ENCODE data around the gene CHAF1A. TPM values are rescaled to one million over a fixed set of nuclear protein-coding genes. Genes with fewer than 3 reads are reported as not detected.

CHAF1A gene
- total RNA-seq, 1 experiment from 2014 or later: 161 TPM

DNA sequence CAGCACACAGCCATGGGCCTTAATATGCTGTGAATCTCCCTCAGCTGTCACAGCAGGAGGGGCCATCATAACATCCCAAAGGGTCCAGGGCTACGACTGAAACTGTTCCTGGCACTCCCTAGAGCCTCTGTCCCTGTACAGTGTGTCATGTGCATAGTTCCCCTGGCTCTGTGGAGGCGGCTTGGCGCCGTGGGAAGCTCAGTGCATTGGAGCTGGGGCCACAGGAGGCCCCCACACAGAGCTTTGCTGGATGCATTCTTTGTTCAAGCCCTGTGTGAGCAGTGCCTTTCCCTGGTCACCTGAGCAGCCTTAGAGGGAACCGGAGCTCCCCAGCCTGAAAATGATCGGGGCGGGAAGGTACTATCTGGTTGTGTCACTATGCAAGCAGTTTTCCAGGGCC lies 33.8 kb downstream of the CHAF1A start:
- DNase-seq (ENCODE audit: low spot score) (no peak), ATAC-seq (no peak)
- ChIA-PET POLR2A (interaction anchor here (1.2 kb wide), 1 partner anchor 12 kb away, joined by 3 read pairs; no protein-coding TSS in a partner anchor), CTCF (no interaction called here)
- Mint-ChIP-seq H3K4me3 (no peak overlapping the region), H3K4me1 (no peaks in the 10 kb centered on the region), H3K27ac (no peak overlapping the region), H3K9me3 (no peaks in the 10 kb centered on the region), H3K27me3 (ENCODE audit: low read depth) (no peaks in the 10 kb centered on the region), H3K36me3 (peaks cover 85% of the 10 kb centered on the region)
- TF ChIP-seq ZNF396 (CRISPR knock-in tag; IDR thresholded peaks at IDR 0.05; ENCODE audit: borderline replicate concordance): no peak
- no peak for TF ChIP-seq CDX4 (CRISPR knock-in tag; IDR thresholded peaks at IDR 0.05; ENCODE audit: borderline replicate concordance)
- TF ChIP-seq ZBTB21 (CRISPR knock-in tag; IDR thresholded peaks at IDR 0.05; ENCODE audit: borderline replicate concordance): no peak
- TF ChIP-seq OVOL2 (CRISPR knock-in tag; IDR thresholded peaks at IDR 0.05; ENCODE audit: borderline replicate concordance): no peak
- TF ChIP-seq, protein P1, sequence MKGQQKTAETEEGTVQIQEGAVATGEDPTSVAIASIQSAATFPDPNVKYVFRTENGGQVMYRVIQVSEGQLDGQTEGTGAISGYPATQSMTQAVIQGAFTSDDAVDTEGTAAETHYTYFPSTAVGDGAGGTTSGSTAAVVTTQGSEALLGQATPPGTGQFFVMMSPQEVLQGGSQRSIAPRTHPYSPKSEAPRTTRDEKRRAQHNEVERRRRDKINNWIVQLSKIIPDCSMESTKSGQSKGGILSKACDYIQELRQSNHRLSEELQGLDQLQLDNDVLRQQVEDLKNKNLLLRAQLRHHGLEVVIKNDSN (CRISPR knock-in tag; IDR thresholded peaks at IDR 0.05): no peak
- no peak for TF ChIP-seq JUN (CRISPR knock-in tag; IDR thresholded peaks at IDR 0.05)
- no peak for TF ChIP-seq USF2 (CRISPR knock-in tag; IDR thresholded peaks at IDR 0.05)
- no peak for TF ChIP-seq ZMAT4 (CRISPR knock-in tag; IDR thresholded peaks at IDR 0.05)
- TF ChIP-seq, protein P2, sequence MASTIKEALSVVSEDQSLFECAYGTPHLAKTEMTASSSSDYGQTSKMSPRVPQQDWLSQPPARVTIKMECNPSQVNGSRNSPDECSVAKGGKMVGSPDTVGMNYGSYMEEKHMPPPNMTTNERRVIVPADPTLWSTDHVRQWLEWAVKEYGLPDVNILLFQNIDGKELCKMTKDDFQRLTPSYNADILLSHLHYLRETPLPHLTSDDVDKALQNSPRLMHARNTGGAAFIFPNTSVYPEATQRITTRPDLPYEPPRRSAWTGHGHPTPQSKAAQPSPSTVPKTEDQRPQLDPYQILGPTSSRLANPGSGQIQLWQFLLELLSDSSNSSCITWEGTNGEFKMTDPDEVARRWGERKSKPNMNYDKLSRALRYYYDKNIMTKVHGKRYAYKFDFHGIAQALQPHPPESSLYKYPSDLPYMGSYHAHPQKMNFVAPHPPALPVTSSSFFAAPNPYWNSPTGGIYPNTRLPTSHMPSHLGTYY (CRISPR knock-in tag; IDR thresholded peaks at IDR 0.05): no peak
- TF ChIP-seq, protein P3, sequence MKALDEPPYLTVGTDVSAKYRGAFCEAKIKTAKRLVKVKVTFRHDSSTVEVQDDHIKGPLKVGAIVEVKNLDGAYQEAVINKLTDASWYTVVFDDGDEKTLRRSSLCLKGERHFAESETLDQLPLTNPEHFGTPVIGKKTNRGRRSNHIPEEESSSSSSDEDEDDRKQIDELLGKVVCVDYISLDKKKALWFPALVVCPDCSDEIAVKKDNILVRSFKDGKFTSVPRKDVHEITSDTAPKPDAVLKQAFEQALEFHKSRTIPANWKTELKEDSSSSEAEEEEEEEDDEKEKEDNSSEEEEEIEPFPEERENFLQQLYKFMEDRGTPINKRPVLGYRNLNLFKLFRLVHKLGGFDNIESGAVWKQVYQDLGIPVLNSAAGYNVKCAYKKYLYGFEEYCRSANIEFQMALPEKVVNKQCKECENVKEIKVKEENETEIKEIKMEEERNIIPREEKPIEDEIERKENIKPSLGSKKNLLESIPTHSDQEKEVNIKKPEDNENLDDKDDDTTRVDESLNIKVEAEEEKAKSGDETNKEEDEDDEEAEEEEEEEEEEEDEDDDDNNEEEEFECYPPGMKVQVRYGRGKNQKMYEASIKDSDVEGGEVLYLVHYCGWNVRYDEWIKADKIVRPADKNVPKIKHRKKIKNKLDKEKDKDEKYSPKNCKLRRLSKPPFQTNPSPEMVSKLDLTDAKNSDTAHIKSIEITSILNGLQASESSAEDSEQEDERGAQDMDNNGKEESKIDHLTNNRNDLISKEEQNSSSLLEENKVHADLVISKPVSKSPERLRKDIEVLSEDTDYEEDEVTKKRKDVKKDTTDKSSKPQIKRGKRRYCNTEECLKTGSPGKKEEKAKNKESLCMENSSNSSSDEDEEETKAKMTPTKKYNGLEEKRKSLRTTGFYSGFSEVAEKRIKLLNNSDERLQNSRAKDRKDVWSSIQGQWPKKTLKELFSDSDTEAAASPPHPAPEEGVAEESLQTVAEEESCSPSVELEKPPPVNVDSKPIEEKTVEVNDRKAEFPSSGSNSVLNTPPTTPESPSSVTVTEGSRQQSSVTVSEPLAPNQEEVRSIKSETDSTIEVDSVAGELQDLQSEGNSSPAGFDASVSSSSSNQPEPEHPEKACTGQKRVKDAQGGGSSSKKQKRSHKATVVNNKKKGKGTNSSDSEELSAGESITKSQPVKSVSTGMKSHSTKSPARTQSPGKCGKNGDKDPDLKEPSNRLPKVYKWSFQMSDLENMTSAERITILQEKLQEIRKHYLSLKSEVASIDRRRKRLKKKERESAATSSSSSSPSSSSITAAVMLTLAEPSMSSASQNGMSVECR (CRISPR knock-in tag; IDR thresholded peaks at IDR 0.05; ENCODE audit: borderline replicate concordance): no peak
- TF ChIP-seq ESRRA (CRISPR knock-in tag; IDR thresholded peaks at IDR 0.05; ENCODE audit: borderline replicate concordance): no peak
- TF ChIP-seq GRHL2 (CRISPR knock-in tag; IDR thresholded peaks at IDR 0.05; ENCODE audit: insufficient replicate concordance, severe bottlenecking): no peak
- no peak for TF ChIP-seq TCF7 (CRISPR knock-in tag; IDR thresholded peaks at IDR 0.05; ENCODE audit: low read depth)
- TF ChIP-seq AFF4 (CRISPR knock-in tag; IDR thresholded peaks at IDR 0.05; ENCODE audit: borderline replicate concordance): no peak
- TF ChIP-seq KAT7 (CRISPR knock-in tag; IDR thresholded peaks at IDR 0.05; ENCODE audit: borderline replicate concordance): no peak
- TF ChIP-seq ZNF263 (CRISPR knock-in tag; IDR thresholded peaks at IDR 0.05; ENCODE audit: low read depth): no peak
- no peak for TF ChIP-seq ETV6 (CRISPR knock-in tag; IDR thresholded peaks at IDR 0.05)
- no peak for TF ChIP-seq RELA (CRISPR knock-in tag; IDR thresholded peaks at IDR 0.05; ENCODE audit: borderline replicate concordance)
- TF ChIP-seq NR3C1 (CRISPR knock-in tag; conservative IDR thresholded peaks at IDR 0.05; ENCODE audit: low read depth): no peak
- no peak for TF ChIP-seq ELF4 (CRISPR knock-in tag; IDR thresholded peaks at IDR 0.05; ENCODE audit: low read depth)
